Psoas muscle (tissue), 8 donors: Measurements from ENCODE around the gene NIP7. TPM values are rescaled to one million over a fixed set of nuclear protein-coding genes. Genes with fewer than 3 reads are reported as not detected.

Source experiments
- ATAC-seq, 4 donors: fragments of 200-7000 bp; cut with Tn5 transposase; one replicate each; pipeline ENCODE4 v1.9.1; 2020; ENCODE audit warnings: moderate library complexity in 3 of 4, mild to moderate bottlenecking in 2 of 4
- DNase-seq, 2 donors: peaks; one replicate each; pipeline ENCODE4 v3.0.0-alpha.2; 2020
- H3K27ac ChIP-seq: fragments of 200-600 bp; one replicate; pipeline ENCODE4 v1.8.0; 2022
- H3K27me3 ChIP-seq, 3 donors: fragments of 200-600 bp in 1 of 3; one replicate each; pipeline versions ENCODE4 v1.6.1 to v1.8.0; 2013 to 2022; ENCODE audit warnings: low read length in 2 of 3, mild to moderate bottlenecking in 2 of 3, moderate library complexity in 1 of 3; ENCODE audit not compliant: insufficient read depth in 3 of 3
- H3K36me3 ChIP-seq, 2 donors: fragments of 200-600 bp in 1 of 2; one replicate each; pipeline versions ENCODE4 v1.6.1 to v1.8.0; 2013 to 2022; ENCODE audit warnings: low read depth in 1 of 2, mild to moderate bottlenecking in 1 of 2, moderate library complexity in 1 of 2; ENCODE audit not compliant: insufficient read depth in 1 of 2
- H3K4me1 ChIP-seq: fragments of 200-600 bp; one replicate; pipeline ENCODE4 v1.8.0; 2022
- H3K4me3 ChIP-seq: fragments of 200-600 bp; one replicate; pipeline ENCODE4 v1.8.0; 2022; ENCODE audit warnings: mild to moderate bottlenecking
- H3K9me3 ChIP-seq: fragments of 200-600 bp; one replicate; pipeline ENCODE4 v1.8.0; 2022
- WGBS, 3 donors: extraction: QIAGEN DNeasy Blood & Tissue Kit; methylation state at CpG; one replicate each; pipeline versions ENCODE4 v1.1.6 to v1.1.7; 2013; 5-methylcytosine and 5-hydroxymethylcytosine counted together
- intact Hi-C, 2 donors: fragments of 100-400 bp; cut with DNase I; formaldehyde crosslinking; loops; one replicate each; pipeline versions ENCODE4 v1.11.0 to v1.14.2; 2022
- polyA plus RNA-seq, 3 donors: library from polyadenylated mRNA; stranded (reverse); fragments of 200-250 nt; gene quantifications; one replicate each; pipeline ENCODE4 v1.2.3, GENCODE V29; 2013
- total RNA-seq, 4 donors: library from RNA; stranded (reverse); fragmentation: NEBNext Ultra II Directional in 2 of 4; extraction: Animal tissue kit (Norgen Biotek cat#: 25700) in 2 of 4; gene quantifications; one replicate each; pipeline versions ENCODE4 v1.2.1 to v1.2.4, GENCODE V29; 2021 to 2023
- TF ChIP-seq, protein P1 (sequence below): fragments of 200-600 bp; IDR thresholded peaks from one replicate; pipeline ENCODE4 v1.8.0; 2022; ENCODE audit warnings: antibody characterized with exemption
- donor health status: healthy with polysubstance abuse.
- donor health status: DM: no; HTN: no; CAD: no; lungs with moderate emphysema.
- donor health status: Bipolar disorder and iron deficiency.
- donor health status: healthy.
- donor health status: DM: yes; HTN: yes; CAD: no.
- donor health status: DM: no; HTN: no; CAD: no.
- donor health status: DM: no; HTN: no; CAD: no.
- donor health status: DM: yes; HTN: yes; CAD: no.

NIP7 gene
- total and polyA plus RNA-seq, 7 donors = 9.2 to 24.8 (median 16.6) TPM

DNA sequence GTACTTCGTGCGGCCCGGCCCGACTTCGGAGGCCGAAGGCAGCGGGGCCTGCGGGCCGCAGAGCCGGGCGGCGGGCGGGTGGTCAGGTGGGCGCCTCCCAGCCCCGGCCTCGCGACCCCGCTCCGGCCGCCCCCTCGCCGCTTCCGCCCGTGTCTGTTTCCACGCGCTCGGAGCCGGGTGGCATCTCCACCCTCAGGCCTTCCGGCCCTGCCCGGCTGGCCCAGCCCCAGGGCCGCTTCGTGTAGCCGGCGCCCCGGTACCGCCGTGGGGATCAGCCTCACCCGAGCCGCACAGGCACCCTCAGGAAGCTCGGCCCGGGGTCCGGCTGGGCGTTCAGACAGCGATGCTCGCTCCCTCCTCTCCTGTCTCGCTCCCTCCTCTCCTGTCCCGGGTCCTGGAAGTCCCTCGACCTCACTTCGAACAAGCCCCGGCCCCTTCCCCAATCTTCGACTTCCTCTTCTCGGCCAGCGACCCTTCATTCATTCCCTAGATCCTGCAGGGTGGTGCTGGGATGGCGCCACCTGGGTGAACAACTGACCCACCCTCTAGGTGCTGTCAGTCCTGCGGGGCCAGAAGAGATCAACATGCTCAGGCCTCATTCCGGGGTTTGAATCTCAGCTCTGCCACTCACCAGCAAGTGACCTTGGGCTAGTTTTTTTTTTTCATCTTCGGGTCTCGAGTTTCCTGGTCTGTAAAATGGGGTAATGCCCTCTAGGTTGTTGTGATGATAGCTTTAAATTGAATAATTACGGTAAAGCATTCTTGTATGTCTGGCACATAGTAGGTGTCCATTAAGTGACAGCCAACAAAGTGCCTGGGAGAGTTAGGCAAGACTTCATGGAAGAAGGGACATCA is 27.8 kb upstream of the NIP7 start:
- ATAC-seq (peak; percentile 43 to 61 (median 50)), DNase-seq (peak; percentile 48 to 72)
- H3K36me3 ChIP-seq = peaks cover 4 to 34% of the 10 kb centered on the region in 2 donors
- H3K27me3 ChIP-seq = no peaks in the 10 kb centered on the region
- H3K4me1 ChIP-seq = peaks cover 26% of the 10 kb centered on the region
- peak overlapping the region; percentile 92 for H3K27ac ChIP-seq
- peak overlapping the region; percentile 85 for H3K4me3 ChIP-seq
- intact Hi-C loops = loop anchor here in 1 of 2 donors (1.0 kb wide), 1 partner anchor 28 kb away; the partner anchor contains the start of genes COG8 and NIP7
- TF ChIP-seq, protein P1, sequence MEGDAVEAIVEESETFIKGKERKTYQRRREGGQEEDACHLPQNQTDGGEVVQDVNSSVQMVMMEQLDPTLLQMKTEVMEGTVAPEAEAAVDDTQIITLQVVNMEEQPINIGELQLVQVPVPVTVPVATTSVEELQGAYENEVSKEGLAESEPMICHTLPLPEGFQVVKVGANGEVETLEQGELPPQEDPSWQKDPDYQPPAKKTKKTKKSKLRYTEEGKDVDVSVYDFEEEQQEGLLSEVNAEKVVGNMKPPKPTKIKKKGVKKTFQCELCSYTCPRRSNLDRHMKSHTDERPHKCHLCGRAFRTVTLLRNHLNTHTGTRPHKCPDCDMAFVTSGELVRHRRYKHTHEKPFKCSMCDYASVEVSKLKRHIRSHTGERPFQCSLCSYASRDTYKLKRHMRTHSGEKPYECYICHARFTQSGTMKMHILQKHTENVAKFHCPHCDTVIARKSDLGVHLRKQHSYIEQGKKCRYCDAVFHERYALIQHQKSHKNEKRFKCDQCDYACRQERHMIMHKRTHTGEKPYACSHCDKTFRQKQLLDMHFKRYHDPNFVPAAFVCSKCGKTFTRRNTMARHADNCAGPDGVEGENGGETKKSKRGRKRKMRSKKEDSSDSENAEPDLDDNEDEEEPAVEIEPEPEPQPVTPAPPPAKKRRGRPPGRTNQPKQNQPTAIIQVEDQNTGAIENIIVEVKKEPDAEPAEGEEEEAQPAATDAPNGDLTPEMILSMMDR = no peak
- no peaks in the 10 kb centered on the region for H3K9me3 ChIP-seq
- 2% methylated on average over 52 to 59 of the region's 59 CpGs for WGBS, 3 donors

GRCh38 chr16:69313469-69313868 is 26.1 kb upstream of the NIP7 start:
- 83 to 85% (median 84%) methylated on average over 5 of the region's 5 CpGs for WGBS, 3 donors
- Histone ChIP-seq H3K27ac (peak overlapping the region; percentile 92), H3K36me3 (peaks cover 7 to 46% of the 10 kb centered on the region in 2 donors), H3K4me1 (peaks cover 29% of the 10 kb centered on the region), H3K27me3 (no peaks in the 10 kb centered on the region), H3K4me3 (no peak overlapping the region), H3K9me3 (no peaks in the 10 kb centered on the region)
- intact Hi-C loops = no loop called here
- TF ChIP-seq, protein P1 = no peak
- no peak for DNase-seq
- ATAC-seq = no peak

- 81 to 87% (median 85%) methylated on average over 11 of the region's 11 CpGs for WGBS, 3 donors
- ATAC-seq = no peak
- no peak overlapping the region for H3K4me3 ChIP-seq
- H3K27ac ChIP-seq = peak overlapping the region; percentile 77
- DNase-seq = no peak
- H3K9me3 ChIP-seq = no peaks in the 10 kb centered on the region
- H3K27me3 ChIP-seq = no peaks in the 10 kb centered on the region
- TF ChIP-seq, protein P1 = no peak
- intact Hi-C loops = no loop called here
- H3K4me1 ChIP-seq = peaks cover 29% of the 10 kb centered on the region
- H3K36me3 ChIP-seq = peaks cover 7 to 57% of the 10 kb centered on the region in 2 donors
Observed at GRCh38 chr16:69314534-69314933, 25.0 kb upstream of the NIP7 start.

- Histone ChIP-seq H3K27ac (peak overlapping the region; percentile 77), H3K4me1 (peaks cover 29% of the 10 kb centered on the region), H3K27me3 (no peaks in the 10 kb centered on the region), H3K9me3 (no peaks in the 10 kb centered on the region), H3K36me3 (peaks cover 7 to 68% of the 10 kb centered on the region in 2 donors), H3K4me3 (no peak overlapping the region)
- no peak for DNase-seq
- intact Hi-C loops = no loop called here
- ATAC-seq = no peak
- 75 to 87% (median 76%) methylated on average over 30 of the region's 30 CpGs for WGBS, 3 donors
- TF ChIP-seq, protein P1 = no peak
Observed at GRCh38 chr16:69315486-69316311, 23.9 kb upstream of the NIP7 start.
